Inferior parietal cortex (tissue), 1 donor: ENCODE data around the gene CUL1.

Source experiments
- DNase-seq: peaks from one replicate; pipeline ENCODE4 v3.0.0-alpha.2; 2016; ENCODE audit errors: extremely low spot score

CUL1 gene

GRCh38 chr7:148804343-148805235 is 105.9 kb downstream of the CUL1 start:
- DNase-seq: no peak

GRCh38 chr7:148806187-148806586 is 107.5 kb downstream of the CUL1 start:
- DNase-seq: no peak

GRCh38 chr7:148807436-148807835 is 108.7 kb downstream of the CUL1 start:
- no peak for DNase-seq

GRCh38 chr7:148809856-148810255 is 111.2 kb downstream of the CUL1 start:
- no peak for DNase-seq

GRCh38 chr7:148811892-148812291 is 113.2 kb downstream of the CUL1 start:
- no peak for DNase-seq

- no peak for DNase-seq
These were observed 115.2 kb downstream of the CUL1 start for GRCh38 chr7:148813890-148814289.

GRCh38 chr7:148814922-148815559 is 116.3 kb downstream of the CUL1 start:
- DNase-seq: no peak

GRCh38 chr7:148815612-148816011 is 116.9 kb downstream of the CUL1 start:
- no peak for DNase-seq

- no peak for DNase-seq
These were observed 121.1 kb downstream of the CUL1 start for GRCh38 chr7:148819697-148820360.

GRCh38 chr7:148821422-148821821 is 122.7 kb downstream of the CUL1 start:
- DNase-seq: no peak

GRCh38 chr7:148824864-148825263 is 126.2 kb downstream of the CUL1 start:
- no peak for DNase-seq

GRCh38 chr7:148825338-148825737 is 126.6 kb downstream of the CUL1 start:
- no peak for DNase-seq

- no peak for DNase-seq
These were observed 130.3 kb downstream of the CUL1 start for GRCh38 chr7:148828965-148829364.

GRCh38 chr7:148830897-148831692 is 132.4 kb downstream of the CUL1 start:
- no peak for DNase-seq

- DNase-seq: no peak
These were observed 133.1 kb downstream of the CUL1 start for GRCh38 chr7:148831782-148832181.

- no peak for DNase-seq
These were observed 135.9 kb downstream of the CUL1 start for GRCh38 chr7:148834605-148835004.

GRCh38 chr7:148835854-148836253 is 137.2 kb downstream of the CUL1 start:
- DNase-seq: no peak

- no peak for DNase-seq
These were observed 140.2 kb downstream of the CUL1 start for GRCh38 chr7:148838905-148839304.

GRCh38 chr7:148847815-148848734 is 149.4 kb downstream of the CUL1 start:
- DNase-seq: no peak

GRCh38 chr7:148849393-148850098 is 150.8 kb downstream of the CUL1 start:
- DNase-seq: no peak
